ENCODE results near the gene CDK5RAP1.

- TF ChIP-seq, protein P1, sequence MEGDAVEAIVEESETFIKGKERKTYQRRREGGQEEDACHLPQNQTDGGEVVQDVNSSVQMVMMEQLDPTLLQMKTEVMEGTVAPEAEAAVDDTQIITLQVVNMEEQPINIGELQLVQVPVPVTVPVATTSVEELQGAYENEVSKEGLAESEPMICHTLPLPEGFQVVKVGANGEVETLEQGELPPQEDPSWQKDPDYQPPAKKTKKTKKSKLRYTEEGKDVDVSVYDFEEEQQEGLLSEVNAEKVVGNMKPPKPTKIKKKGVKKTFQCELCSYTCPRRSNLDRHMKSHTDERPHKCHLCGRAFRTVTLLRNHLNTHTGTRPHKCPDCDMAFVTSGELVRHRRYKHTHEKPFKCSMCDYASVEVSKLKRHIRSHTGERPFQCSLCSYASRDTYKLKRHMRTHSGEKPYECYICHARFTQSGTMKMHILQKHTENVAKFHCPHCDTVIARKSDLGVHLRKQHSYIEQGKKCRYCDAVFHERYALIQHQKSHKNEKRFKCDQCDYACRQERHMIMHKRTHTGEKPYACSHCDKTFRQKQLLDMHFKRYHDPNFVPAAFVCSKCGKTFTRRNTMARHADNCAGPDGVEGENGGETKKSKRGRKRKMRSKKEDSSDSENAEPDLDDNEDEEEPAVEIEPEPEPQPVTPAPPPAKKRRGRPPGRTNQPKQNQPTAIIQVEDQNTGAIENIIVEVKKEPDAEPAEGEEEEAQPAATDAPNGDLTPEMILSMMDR (IDR thresholded peaks at IDR 0.05), result no peak
- no peak for TF ChIP-seq POLR2A (IDR thresholded peaks at IDR 0.05)
Measured at GRCh38 chr20:33407251-33407650, 5.9 kb upstream of the CDK5RAP1 start.

Measured in adrenal gland (tissue), 5 donors.